ENCODE results near the gene CHCHD5. TPM values are rescaled to one million over a fixed set of nuclear protein-coding genes. Genes with fewer than 3 reads are reported as not detected.
"Not testable (repeated sequence)": the region's sequence is repeated elsewhere in the genome, so short reads cannot be mapped to it uniquely, and the experiment has no call there.

Gene CHCHD5
- total RNA-seq, 1 experiment from 2014 or later, result 25.4 TPM

GRCh38 chr2:112547333-112547732 lies 37.1 kb upstream of the CHCHD5 start:
- ATAC-seq (no peak), DNase-seq (no peak)
- H3K27me3 ChIP-seq (ENCODE audit: low read length), result no peaks in the 10 kb centered on the region
- H3K4me1 ChIP-seq (ENCODE audit: insufficient read depth, low read length), result peaks cover 8% of the 10 kb centered on the region
- intact Hi-C loops (cut with micrococcal nuclease), result no loop called here
- TF ChIP-seq, protein P1, sequence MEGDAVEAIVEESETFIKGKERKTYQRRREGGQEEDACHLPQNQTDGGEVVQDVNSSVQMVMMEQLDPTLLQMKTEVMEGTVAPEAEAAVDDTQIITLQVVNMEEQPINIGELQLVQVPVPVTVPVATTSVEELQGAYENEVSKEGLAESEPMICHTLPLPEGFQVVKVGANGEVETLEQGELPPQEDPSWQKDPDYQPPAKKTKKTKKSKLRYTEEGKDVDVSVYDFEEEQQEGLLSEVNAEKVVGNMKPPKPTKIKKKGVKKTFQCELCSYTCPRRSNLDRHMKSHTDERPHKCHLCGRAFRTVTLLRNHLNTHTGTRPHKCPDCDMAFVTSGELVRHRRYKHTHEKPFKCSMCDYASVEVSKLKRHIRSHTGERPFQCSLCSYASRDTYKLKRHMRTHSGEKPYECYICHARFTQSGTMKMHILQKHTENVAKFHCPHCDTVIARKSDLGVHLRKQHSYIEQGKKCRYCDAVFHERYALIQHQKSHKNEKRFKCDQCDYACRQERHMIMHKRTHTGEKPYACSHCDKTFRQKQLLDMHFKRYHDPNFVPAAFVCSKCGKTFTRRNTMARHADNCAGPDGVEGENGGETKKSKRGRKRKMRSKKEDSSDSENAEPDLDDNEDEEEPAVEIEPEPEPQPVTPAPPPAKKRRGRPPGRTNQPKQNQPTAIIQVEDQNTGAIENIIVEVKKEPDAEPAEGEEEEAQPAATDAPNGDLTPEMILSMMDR (conservative IDR thresholded peaks at IDR 0.05; ENCODE audit: low read depth, low read length), result no peak
- no peak for TF ChIP-seq EZH2phosphoT487 (IDR thresholded peaks at IDR 0.05; ENCODE audit: borderline replicate concordance, low read length)
- TF ChIP-seq EZH2 (IDR thresholded peaks at IDR 0.05; ENCODE audit: low read length, unreplicated experiment), result no peak
- peaks cover 73% of the 10 kb centered on the region for H3K79me2 ChIP-seq (ENCODE audit: low read length)
- H4K20me1 ChIP-seq (ENCODE audit: low read length), result peaks cover 26% of the 10 kb centered on the region
- no peaks in the 10 kb centered on the region for H3F3A ChIP-seq (ENCODE audit: low read length, unreplicated experiment)
- BruUV-seq (replicated peaks), result no TSS peak
- CTCF ChIA-PET, result no interaction called here
- POLR2A ChIA-PET (ENCODE audit: unreplicated experiment), result no interaction called here
- H3K9ac ChIP-seq (ENCODE audit: low read length), result no peak overlapping the region
- no peak overlapping the region for H3K27ac ChIP-seq (ENCODE audit: low read length)
- no peak overlapping the region for H2AFZ ChIP-seq (ENCODE audit: low read length)
- H3K9me2 ChIP-seq (replicated peaks; ENCODE audit: low read length), result no peaks in the 10 kb centered on the region
- no peaks in the 10 kb centered on the region for H3K9me3 ChIP-seq (ENCODE audit: low read length)
- peaks cover 56% of the 10 kb centered on the region for H3K36me3 ChIP-seq (ENCODE audit: low read depth, low read length)
- H3K4me3 ChIP-seq (ENCODE audit: low read length), result no peak overlapping the region
- no peak overlapping the region for H3K4me2 ChIP-seq (ENCODE audit: low read length)

GRCh38 chr2:112548980-112549379 lies 35.4 kb upstream of the CHCHD5 start:
- no peak overlapping the region for H3K27ac ChIP-seq (ENCODE audit: low read length)
- intact Hi-C loops (cut with micrococcal nuclease), result no loop called here
- H3K4me1 ChIP-seq (ENCODE audit: insufficient read depth, low read length), result peaks cover 8% of the 10 kb centered on the region
- H3K27me3 ChIP-seq (ENCODE audit: low read length), result no peaks in the 10 kb centered on the region
- no peaks in the 10 kb centered on the region for H3F3A ChIP-seq (ENCODE audit: low read length, unreplicated experiment)
- no peak overlapping the region for H2AFZ ChIP-seq (ENCODE audit: low read length)
- H3K4me2 ChIP-seq (ENCODE audit: low read length), result no peak overlapping the region
- H3K4me3 ChIP-seq (ENCODE audit: low read length), result no peak overlapping the region
- peaks cover 57% of the 10 kb centered on the region for H3K79me2 ChIP-seq (ENCODE audit: low read length)
- ChIA-PET POLR2A (ENCODE audit: unreplicated experiment) (no interaction called here), CTCF (no interaction called here)
- TF ChIP-seq, protein P1 (conservative IDR thresholded peaks at IDR 0.05; ENCODE audit: low read depth, low read length), result no peak
- no peak for TF ChIP-seq EZH2 (IDR thresholded peaks at IDR 0.05; ENCODE audit: low read length, unreplicated experiment)
- TF ChIP-seq EZH2phosphoT487 (IDR thresholded peaks at IDR 0.05; ENCODE audit: borderline replicate concordance, low read length), result no peak
- no peaks in the 10 kb centered on the region for H3K9me2 ChIP-seq (replicated peaks; ENCODE audit: low read length)
- peaks cover 18% of the 10 kb centered on the region for H4K20me1 ChIP-seq (ENCODE audit: low read length)
- ATAC-seq (no peak), DNase-seq (no peak)
- H3K9me3 ChIP-seq (ENCODE audit: low read length), result no peaks in the 10 kb centered on the region
- H3K9ac ChIP-seq (ENCODE audit: low read length), result no peak overlapping the region
- peaks cover 71% of the 10 kb centered on the region for H3K36me3 ChIP-seq (ENCODE audit: low read depth, low read length)
- no TSS peak for BruUV-seq (replicated peaks)

- Histone ChIP-seq H3K4me2 (ENCODE audit: low read length) (no peak overlapping the region), H3F3A (ENCODE audit: low read length, unreplicated experiment) (no peaks in the 10 kb centered on the region), H3K4me1 (ENCODE audit: insufficient read depth, low read length) (no peaks in the 10 kb centered on the region), H2AFZ (ENCODE audit: low read length) (no peak overlapping the region), H3K4me3 (ENCODE audit: low read length) (no peak overlapping the region), H3K9ac (ENCODE audit: low read length) (no peak overlapping the region), H3K79me2 (ENCODE audit: low read length) (no peaks in the 10 kb centered on the region), H3K9me3 (ENCODE audit: low read length) (no peaks in the 10 kb centered on the region), H4K20me1 (ENCODE audit: low read length) (no peaks in the 10 kb centered on the region), H3K27me3 (ENCODE audit: low read length) (no peaks in the 10 kb centered on the region), H3K27ac (ENCODE audit: low read length) (no peak overlapping the region), H3K36me3 (ENCODE audit: low read depth, low read length) (peaks cover 64% of the 10 kb centered on the region), H3K9me2 (replicated peaks; ENCODE audit: low read length) (no peaks in the 10 kb centered on the region)
- ATAC-seq (no peak), DNase-seq (no peak)
- POLR2A ChIA-PET (ENCODE audit: unreplicated experiment), result no interaction called here
- intact Hi-C loops (cut with micrococcal nuclease), result no loop called here
- CTCF ChIA-PET, result no interaction called here
- no peak for TF ChIP-seq EZH2phosphoT487 (IDR thresholded peaks at IDR 0.05; ENCODE audit: borderline replicate concordance, low read length)
- no TSS peak for BruUV-seq (replicated peaks)
Measured at GRCh38 chr2:112566104-112566503, 18.3 kb upstream of the CHCHD5 start.

- not testable (repeated sequence) for H3K27me3 ChIP-seq (ENCODE audit: low read length)
Measured at GRCh38 chr2:112566508-112566907, 17.9 kb upstream of the CHCHD5 start.

More at GRCh38 chr2:112566508-112566907, 17.9 kb upstream of the CHCHD5 start:
- H3K27ac ChIP-seq (ENCODE audit: low read length); DNase-seq; H3K4me2 ChIP-seq (ENCODE audit: low read length); H3K9me2 ChIP-seq (replicated peaks; ENCODE audit: low read length); BruUV-seq (replicated peaks); POLR2A ChIA-PET (ENCODE audit: unreplicated experiment); H3K4me3 ChIP-seq (ENCODE audit: low read length); H3K4me1 ChIP-seq (ENCODE audit: insufficient read depth, low read length); H3K9me3 ChIP-seq (ENCODE audit: low read length); H3K79me2 ChIP-seq (ENCODE audit: low read length); H3F3A ChIP-seq (ENCODE audit: low read length, unreplicated experiment); H2AFZ ChIP-seq (ENCODE audit: low read length); CTCF ChIA-PET; H4K20me1 ChIP-seq (ENCODE audit: low read length); H3K9ac ChIP-seq (ENCODE audit: low read length); ATAC-seq; intact Hi-C loops (cut with micrococcal nuclease): not testable (repeated sequence)
- peaks cover 64% of the 10 kb centered on the region for H3K36me3 ChIP-seq (ENCODE audit: low read depth, low read length)
